GM19468 (cell line): ENCODE results near the gene HSF2BP.
"Not testable (repeated sequence)": the region's sequence is repeated elsewhere in the genome, so short reads cannot be mapped to it uniquely, and the experiment has no call there.

ENCODE experiments used
- ATAC-seq: cut with Tn5 transposase; IDR thresholded peaks from one replicate; pipeline ENCODE4 v1.9.1; 2021; ENCODE audit warnings: mild to moderate bottlenecking, moderate library complexity, moderate number of reproducible peaks; ENCODE audit not compliant: unreplicated experiment; ENCODE audit errors: extremely low read depth

HSF2BP gene

GRCh38 chr21:43659136-43660000 is at the start of gene HSF2BP, which contains the start of gene RRP1B:
Gene HSF2BP (minus strand): TSS chr21:43659488. CDS start chr21:43658096, 1,392 bp downstream.
Gene RRP1B (plus strand): TSS chr21:43659560. CDS start chr21:43659665, 105 bp downstream.
- ATAC-seq = peak; percentile 42

GRCh38 chr21:43708745-43709381 is 49.6 kb upstream of the HSF2BP start:
- no peak for ATAC-seq

DNA sequence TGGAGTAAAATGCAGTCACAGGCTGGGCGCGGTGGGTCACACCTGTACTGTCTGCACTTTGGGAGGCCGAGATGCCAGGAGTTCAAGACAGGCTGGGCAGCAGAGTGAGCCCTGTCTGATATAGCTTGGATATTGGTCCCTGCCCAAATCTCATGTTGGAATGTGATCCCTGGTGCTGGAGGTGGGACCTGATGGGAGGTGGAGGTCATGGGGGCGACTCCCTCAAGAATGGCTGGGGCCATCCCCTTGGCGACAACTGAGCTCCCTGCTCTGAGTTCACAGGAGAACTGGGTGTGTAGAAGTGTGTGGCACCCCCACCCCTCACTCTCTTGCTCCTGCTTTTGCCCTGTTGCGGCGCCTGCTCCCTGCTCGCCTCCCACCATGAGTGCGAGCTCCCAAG is 48.2 kb upstream of the HSF2BP start:
- no peak for ATAC-seq

- ATAC-seq = no peak
These were observed 44.0 kb upstream of the HSF2BP start for GRCh38 chr21:43703035-43703880.

DNA sequence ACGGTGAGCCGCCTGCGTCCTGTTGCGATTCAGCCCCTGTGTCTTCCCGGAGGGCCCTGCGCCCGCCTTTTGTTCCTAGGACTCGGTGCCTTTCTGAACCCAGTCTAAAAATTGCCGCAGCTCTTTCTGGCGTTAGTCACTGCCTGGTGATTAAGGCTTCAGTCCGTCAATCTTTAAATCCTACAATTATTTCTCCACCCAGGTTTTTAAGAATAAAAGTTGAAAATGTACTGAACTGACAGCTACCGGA is 43.4 kb upstream of the HSF2BP start:
- ATAC-seq = no peak

GRCh38 chr21:43701936-43702784 is 42.9 kb upstream of the HSF2BP start:
- no peak for ATAC-seq

DNA sequence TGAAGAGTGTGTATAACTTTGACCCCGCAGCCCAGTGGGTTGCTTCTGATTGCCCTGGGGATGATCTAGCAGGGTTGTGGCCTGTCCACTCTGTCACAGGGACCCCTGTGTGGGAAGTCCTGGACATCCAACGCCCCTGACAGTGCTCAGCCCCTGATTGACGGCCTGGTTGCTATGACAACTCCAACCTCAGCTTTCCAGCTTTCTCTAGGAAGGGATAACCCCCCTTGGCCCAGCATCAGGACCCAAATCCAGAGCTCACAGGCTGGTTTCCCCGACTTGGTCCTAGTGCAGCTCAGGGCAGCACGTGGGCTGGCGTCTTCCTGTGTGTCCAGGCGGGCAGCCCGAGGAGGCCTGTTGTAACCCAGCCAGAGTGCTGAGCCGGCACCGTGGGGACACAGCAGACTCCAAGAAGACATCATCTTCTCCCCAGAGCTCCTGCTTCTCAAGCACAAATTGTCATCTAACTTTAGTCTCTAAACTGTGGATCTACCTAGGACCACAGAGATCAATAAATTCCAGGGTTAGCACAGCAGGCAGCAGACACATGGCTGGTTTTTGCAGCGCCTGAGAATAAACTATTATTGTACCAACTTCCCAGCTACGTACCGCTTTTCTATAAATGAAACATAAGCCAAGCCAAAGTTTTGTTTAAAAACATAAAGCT is 40.8 kb upstream of the HSF2BP start:
- no peak for ATAC-seq

- ATAC-seq = not testable (repeated sequence)
These were observed 40.1 kb upstream of the HSF2BP start for GRCh38 chr21:43699492-43699777.

- ATAC-seq = no peak
These were observed 38.7 kb upstream of the HSF2BP start for GRCh38 chr21:43697758-43698643.

- no peak for ATAC-seq
These were observed 36.9 kb upstream of the HSF2BP start for GRCh38 chr21:43696214-43696613.

DNA sequence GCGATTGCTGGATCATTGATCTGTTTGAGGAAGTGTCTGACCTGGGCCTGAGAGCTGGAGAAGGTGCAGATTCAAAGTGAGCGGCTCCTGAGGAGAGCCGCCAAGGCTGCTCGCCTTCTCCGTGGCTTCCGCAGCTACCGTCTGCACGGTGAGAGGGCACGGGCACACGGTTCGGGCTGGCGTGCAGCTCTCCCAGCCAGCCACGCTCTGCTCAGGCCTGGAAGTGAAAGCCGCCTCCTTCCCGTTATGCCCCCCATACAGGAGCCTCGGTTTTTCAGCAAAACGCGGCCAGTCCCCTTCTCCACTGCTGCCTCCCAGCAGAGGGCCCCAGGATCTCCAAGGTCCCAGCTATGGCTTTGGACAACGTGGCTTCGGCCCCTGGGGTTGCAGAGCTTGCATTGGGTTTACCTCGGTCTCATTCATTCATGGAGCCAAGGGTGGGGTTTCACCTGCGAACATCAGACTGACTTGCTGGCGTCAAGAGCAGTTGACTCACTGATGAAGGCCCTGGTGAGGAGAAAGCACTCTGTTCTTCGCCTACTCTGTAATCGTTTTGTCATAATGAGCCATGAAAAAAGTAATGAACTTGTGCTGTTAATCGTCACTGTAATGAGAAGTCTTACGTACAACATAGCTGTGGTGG is 35.3 kb upstream of the HSF2BP start:
- no peak for ATAC-seq

DNA sequence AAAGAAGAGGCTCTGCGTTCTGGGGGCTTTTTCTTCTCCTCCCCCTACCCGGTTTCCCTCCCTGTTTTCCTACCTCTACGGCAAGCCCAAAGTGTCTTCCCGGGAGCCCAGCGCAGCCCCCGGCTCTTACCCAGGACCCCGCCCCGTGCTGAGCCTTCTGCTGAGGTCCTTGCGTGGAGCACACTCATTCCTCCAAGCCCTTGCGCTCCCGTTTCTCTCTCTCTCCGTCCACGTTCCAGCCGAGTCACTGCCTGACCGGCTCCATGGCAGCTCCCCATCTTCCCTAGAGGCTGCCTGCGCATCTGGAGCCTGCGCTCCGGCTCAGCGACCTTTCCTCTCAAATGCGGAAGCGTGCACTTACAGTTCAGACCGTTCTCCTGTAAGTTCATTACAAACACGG is 34.7 kb upstream of the HSF2BP start:
- no peak for ATAC-seq

DNA sequence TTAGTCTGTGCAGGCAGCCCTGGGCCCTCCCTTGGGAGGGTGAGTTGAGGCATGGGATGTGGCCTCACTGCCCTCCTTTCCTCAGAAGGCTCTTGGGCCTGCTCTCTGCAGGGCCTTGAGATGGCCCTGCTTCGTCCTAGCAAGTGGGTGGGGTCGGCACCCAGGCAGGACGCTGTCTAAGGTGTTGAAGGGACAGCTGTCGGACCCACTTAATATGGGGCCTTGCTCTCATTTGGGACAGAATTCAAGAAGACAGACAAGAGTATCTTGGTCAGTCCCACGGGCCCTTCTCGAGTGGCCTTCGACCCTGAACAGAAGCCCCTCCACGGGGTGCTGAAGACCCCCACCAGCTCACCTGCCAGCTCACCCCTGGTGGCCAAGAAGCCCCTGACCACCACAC is 33.7 kb upstream of the HSF2BP start:
- no peak for ATAC-seq

DNA sequence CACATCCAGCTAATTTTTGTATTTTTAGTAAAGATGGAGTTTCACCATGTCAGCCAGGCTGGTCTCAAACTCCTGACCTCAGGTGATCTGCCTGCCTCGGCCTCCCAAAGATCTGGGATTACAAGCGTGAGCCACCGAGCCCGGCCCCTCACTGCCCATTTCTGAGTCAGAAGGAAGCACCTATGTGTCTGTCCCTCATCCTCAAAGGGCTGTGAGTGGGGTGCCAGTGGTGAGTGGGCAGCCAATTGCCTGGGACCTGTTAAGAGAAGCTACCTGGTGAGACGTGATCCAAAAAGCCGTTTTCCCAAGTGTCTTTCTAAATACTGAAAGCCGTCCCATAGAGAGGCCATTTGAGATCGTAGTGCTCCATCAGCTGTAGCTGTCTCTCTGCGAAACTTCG is 32.5 kb upstream of the HSF2BP start:
- no peak for ATAC-seq

- no peak for ATAC-seq
These were observed 32.0 kb upstream of the HSF2BP start for GRCh38 chr21:43691086-43691795.

GRCh38 chr21:43690346-43690745 is 31.1 kb upstream of the HSF2BP start:
- no peak for ATAC-seq

GRCh38 chr21:43689556-43690337 is 30.5 kb upstream of the HSF2BP start:
- no peak for ATAC-seq
